K562 (cell line): Measurements from ENCODE around the gene FTH1. TPM values are rescaled to one million over a fixed set of nuclear protein-coding genes. Genes with fewer than 3 reads are reported as not detected.
A peak's percentile ranks its signal among the peaks of the same experiment; 100 is the strongest.

Experiments
- CREB3 ChIP-seq: fragments of 450-650 bp; conservative IDR thresholded peaks from 2 replicates; pipeline ENCODE4 v1.6.1; 2016; ENCODE audit warnings: missing genetic modification characterization, low read depth, mild to moderate bottlenecking, missing compliant biosample characterization, moderate library complexity
- CUX1 ChIP-seq: fragments of 200-800 bp; sonication (Bioruptor generic); IDR thresholded peaks from 2 replicates; pipeline ENCODE4 v1.6.1; 2016; ENCODE audit warnings: missing genetic modification characterization, missing compliant biosample characterization
- DEAF1 ChIP-seq: fragments of 450-650 bp; formaldehyde crosslinking; IDR thresholded peaks from 2 replicates; pipeline ENCODE4 v1.4.0; 2020; ENCODE audit warnings: mild to moderate bottlenecking, moderate library complexity
- EHMT2 ChIP-seq: fragments of 450-650 bp; IDR thresholded peaks from 2 replicates; pipeline ENCODE4 v1.6.1; 2018; ENCODE audit warnings: antibody characterized with exemption
- ETS2 ChIP-seq: IDR thresholded peaks from 2 replicates; pipeline ENCODE4 v1.6.1; 2016; ENCODE audit warnings: borderline replicate concordance, missing genetic modification characterization, mild to moderate bottlenecking, moderate library complexity, missing compliant biosample characterization; ENCODE audit not compliant: poor library complexity, severe bottlenecking
- GMEB1 ChIP-seq: fragments of 250-450 bp; sonication (Bioruptor Pico); IDR thresholded peaks from 2 replicates; pipeline ENCODE4 v1.4.0; 2020; ENCODE audit warnings: mild to moderate bottlenecking
- HDAC2 ChIP-seq: fragments of 450-650 bp; IDR thresholded peaks from 2 replicates; pipeline ENCODE4 v1.6.1; 2016; ENCODE audit warnings: mild to moderate bottlenecking
- KLF16 ChIP-seq: IDR thresholded peaks from 2 replicates; pipeline ENCODE4 v1.6.1; 2016; ENCODE audit warnings: antibody characterized with exemption
- MECOM ChIP-seq: fragments of 250-450 bp; sonication (Bioruptor Pico); IDR thresholded peaks from 2 replicates; pipeline ENCODE4 v1.8.0; 2022; ENCODE audit warnings: inconsistent platforms
- MIER1 ChIP-seq: fragments of 450-650 bp; IDR thresholded peaks from 2 replicates; pipeline ENCODE4 v1.6.1; 2016; ENCODE audit warnings: antibody characterized with exemption, mild to moderate bottlenecking, low read depth
- MTA2 ChIP-seq: fragments of 450-650 bp; IDR thresholded peaks from 2 replicates; pipeline ENCODE4 v1.6.1; 2016; ENCODE audit warnings: low read depth
- TCF3 ChIP-seq: sonication (generic); formaldehyde crosslinking; IDR thresholded peaks from 2 replicates; pipeline ENCODE4 v1.4.0; 2020; ENCODE audit warnings: mild to moderate bottlenecking, missing genetic modification reagents
- ZNF140 ChIP-seq: fragments of 250-450 bp; sonication (Bioruptor Pico); IDR thresholded peaks from 2 replicates; pipeline ENCODE4 v1.8.0; 2021; ENCODE audit warnings: moderate library complexity, mild to moderate bottlenecking, inconsistent platforms
- ZNF175 ChIP-seq: fragments of 200-800 bp; sonication (Bioruptor generic); IDR thresholded peaks from 2 replicates; pipeline ENCODE4 v1.6.1; 2016; ENCODE audit warnings: low read depth, mild to moderate bottlenecking, missing genetic modification characterization, missing compliant biosample characterization
- ZNF23 ChIP-seq: fragments of 250-450 bp; sonication (Bioruptor Pico); IDR thresholded peaks from 2 replicates; pipeline ENCODE4 v1.4.0; 2020; ENCODE audit warnings: mild to moderate bottlenecking
- ZNF24 ChIP-seq: fragments of 450-650 bp; IDR thresholded peaks from 2 replicates; pipeline ENCODE4 v1.6.1; 2016
- ZNF511 ChIP-seq: sonication (generic); formaldehyde crosslinking; IDR thresholded peaks from 2 replicates; pipeline ENCODE4 v1.8.0; 2022; ENCODE audit warnings: mild to moderate bottlenecking, missing genetic modification reagents
- ZNF584 ChIP-seq: fragments of 200-800 bp; sonication (Bioruptor generic); IDR thresholded peaks from 2 replicates; pipeline ENCODE4 v1.6.1; 2016; ENCODE audit warnings: low read depth, mild to moderate bottlenecking, missing genetic modification characterization, missing compliant biosample characterization
- polyA plus RNA-seq, 8 experiments: library from polyadenylated mRNA; depleted of rRNA in 4 of 8; stranded (reverse) in 5 of 8; unstranded in 3 of 8; fragments of >200 nt; fragmentation: Nextera tagmentation in 2 of 8; fragmentation: Illumina TruSeq in 1 of 8; extraction: Ambion mirVana in 2 of 8; extraction: Trizol in 1 of 8; gene quantifications; 2 replicates each; pipeline versions ENCODE4 v1.2.1 to v1.2.3, GENCODE V29; 2011 to 2014; ENCODE audit warnings: inconsistent platforms in 1 of 8, missing spikeins in 1 of 8
- total RNA-seq, 7 experiments: library from RNA; depleted of rRNA in 6 of 7; stranded (reverse); fragments of >200 nt in 6 of 7; fragmentation: Illumina TruSeq in 2 of 7; extraction: Trizol in 2 of 7; gene quantifications; 2 replicates each; pipeline versions ENCODE4 v1.2.1 to v1.2.3, GENCODE V29; 2011 to 2021; ENCODE audit warnings: low replicate concordance in 1 of 7

The FTH1 gene
- total and polyA plus RNA-seq, 9 of the 15 experiments (the other 6 are each of a cell fraction or from before 2014, with no cell fraction given), result 370 to 3,146 (median 802) TPM

GRCh38 chr11:61967116-61967923 is at the start of gene FTH1 (continued):
- peak; percentile 34; the same call in 1 of the 2 replicates for TF ChIP-seq DEAF1 (CRISPR knock-in tag)
- TF ChIP-seq ZNF175 (CRISPR knock-in tag), result 0 out of 2 replicates have a peak, but pooled peaks have one; percentile 40
- TF ChIP-seq MECOM (CRISPR knock-in tag), result no peak
- no peak for TF ChIP-seq CUX1 (CRISPR knock-in tag)
- TF ChIP-seq MTA2, result no peak
- TF ChIP-seq MIER1, result no peak
- TF ChIP-seq ZNF140 (CRISPR knock-in tag), result no peak
- TF ChIP-seq TCF3 (CRISPR knock-in tag), result peak; percentile 45
- TF ChIP-seq ETS2 (tag), result no peak
- no peak for TF ChIP-seq EHMT2
- TF ChIP-seq CREB3, result no peak
- no peak for TF ChIP-seq HDAC2
- TF ChIP-seq KLF16, result no peak
- peak; percentile 90; the same call in 1 of the 2 replicates for TF ChIP-seq ZNF511 (CRISPR knock-in tag)
- TF ChIP-seq ZNF584, result 0 out of 2 replicates have a peak, but pooled peaks have one; percentile 3
- peak; percentile 66 for TF ChIP-seq GMEB1
- TF ChIP-seq ZNF23 (CRISPR knock-in tag), result no peak
- TF ChIP-seq ZNF24, result no peak
